ENCODE measurements around the gene RAF1. TPM values are rescaled to one million over a fixed set of nuclear protein-coding genes. Genes with fewer than 3 reads are reported as not detected.
A peak's percentile ranks its signal among the peaks of the same experiment; 100 is the strongest.

RAF1 gene
- total and polyA plus RNA-seq, 2 experiments from 2014 or later, result 39.5 to 123 TPM

GRCh38 chr3:12541625-12542024 lies 122.3 kb downstream of the RAF1 start:
- Histone ChIP-seq H3K4me3 (no peak overlapping the region), H3K27me3 (ENCODE audit: insufficient read depth) (no peaks in the 10 kb centered on the region), H3K79me2 (replicated peaks; ENCODE audit: insufficient read depth) (no peaks in the 10 kb centered on the region), H2AFZ (no peak overlapping the region), H3K4me1 (ENCODE audit: insufficient read depth) (peaks cover 12% of the 10 kb centered on the region; the same call in 1 of the 2 replicates), H3K36me3 (ENCODE audit: insufficient read depth) (peaks cover 6% of the 10 kb centered on the region; the same call in 1 of the 2 replicates), H3K9me2 (ENCODE audit: insufficient read depth) (no peaks in the 10 kb centered on the region), H3F3A (replicated peaks; ENCODE audit: low read depth) (no peaks in the 10 kb centered on the region), H4K20me1 (replicated peaks; ENCODE audit: insufficient read depth) (no peaks in the 10 kb centered on the region), H3K27ac (ENCODE audit: low read depth) (no peak overlapping the region), H3K4me2 (no peak overlapping the region)
- TF ChIP-seq ZNF114 (CRISPR knock-in tag; IDR thresholded peaks at IDR 0.05), result no peak
- TF ChIP-seq, protein P1, sequence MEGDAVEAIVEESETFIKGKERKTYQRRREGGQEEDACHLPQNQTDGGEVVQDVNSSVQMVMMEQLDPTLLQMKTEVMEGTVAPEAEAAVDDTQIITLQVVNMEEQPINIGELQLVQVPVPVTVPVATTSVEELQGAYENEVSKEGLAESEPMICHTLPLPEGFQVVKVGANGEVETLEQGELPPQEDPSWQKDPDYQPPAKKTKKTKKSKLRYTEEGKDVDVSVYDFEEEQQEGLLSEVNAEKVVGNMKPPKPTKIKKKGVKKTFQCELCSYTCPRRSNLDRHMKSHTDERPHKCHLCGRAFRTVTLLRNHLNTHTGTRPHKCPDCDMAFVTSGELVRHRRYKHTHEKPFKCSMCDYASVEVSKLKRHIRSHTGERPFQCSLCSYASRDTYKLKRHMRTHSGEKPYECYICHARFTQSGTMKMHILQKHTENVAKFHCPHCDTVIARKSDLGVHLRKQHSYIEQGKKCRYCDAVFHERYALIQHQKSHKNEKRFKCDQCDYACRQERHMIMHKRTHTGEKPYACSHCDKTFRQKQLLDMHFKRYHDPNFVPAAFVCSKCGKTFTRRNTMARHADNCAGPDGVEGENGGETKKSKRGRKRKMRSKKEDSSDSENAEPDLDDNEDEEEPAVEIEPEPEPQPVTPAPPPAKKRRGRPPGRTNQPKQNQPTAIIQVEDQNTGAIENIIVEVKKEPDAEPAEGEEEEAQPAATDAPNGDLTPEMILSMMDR (conservative IDR thresholded peaks at IDR 0.05; ENCODE audit: low read depth in 2 of 2), result peak; percentile 44 to 70
- Mint-ChIP-seq H3K36me3 (ENCODE audit: low read depth) (peaks cover 9% of the 10 kb centered on the region; the same call in 1 of the 3 replicates), H3K27ac (no peak overlapping the region), H3K27me3 (ENCODE audit: insufficient read depth, low read depth, poor library complexity) (peaks cover 3% of the 10 kb centered on the region), H3K9me3 (no peaks in the 10 kb centered on the region), H3K4me1 (peaks cover 30% of the 10 kb centered on the region), H3K4me3 (no peak overlapping the region)
- DNase-seq (ENCODE audit: low spot score) (peak; percentile 69), ATAC-seq (peak; percentile 64)

GRCh38 chr3:12536423-12536822 lies 127.5 kb downstream of the RAF1 start:
- peaks cover 9% of the 10 kb centered on the region for H3K4me1 Mint-ChIP-seq
- Histone ChIP-seq H3K9me2 (ENCODE audit: insufficient read depth) (no peaks in the 10 kb centered on the region), H3K4me2 (no peak overlapping the region), H3K27me3 (ENCODE audit: insufficient read depth) (no peaks in the 10 kb centered on the region), H2AFZ (no peak overlapping the region), H3K79me2 (replicated peaks; ENCODE audit: insufficient read depth) (no peaks in the 10 kb centered on the region), H3K4me1 (ENCODE audit: insufficient read depth) (peaks cover 9% of the 10 kb centered on the region; the same call in 1 of the 2 replicates), H3K36me3 (ENCODE audit: insufficient read depth) (peaks cover 6% of the 10 kb centered on the region; the same call in 1 of the 2 replicates), H3F3A (replicated peaks; ENCODE audit: low read depth) (no peaks in the 10 kb centered on the region), H3K27ac (ENCODE audit: low read depth) (no peak overlapping the region), H4K20me1 (replicated peaks; ENCODE audit: insufficient read depth) (no peaks in the 10 kb centered on the region), H3K4me3 (no peak overlapping the region)
- H3K9me3 Mint-ChIP-seq, result no peaks in the 10 kb centered on the region
- no peak for DNase-seq (ENCODE audit: low spot score)
- no peaks in the 10 kb centered on the region for H3K27me3 Mint-ChIP-seq (ENCODE audit: insufficient read depth, low read depth, poor library complexity)
- peaks cover 26% of the 10 kb centered on the region; the same call in 2 of the 3 replicates for H3K36me3 Mint-ChIP-seq (ENCODE audit: low read depth)
- no peak for ATAC-seq
- no peak overlapping the region for H3K27ac Mint-ChIP-seq
- TF ChIP-seq STAT1 (IDR thresholded peaks at IDR 0.05; ENCODE audit: unreplicated experiment), result no peak
- TF ChIP-seq, protein P1 (conservative IDR thresholded peaks at IDR 0.05; ENCODE audit: low read depth in 2 of 2), result no peak; a peak in 2 of 4 replicates
- no peak for TF ChIP-seq ZNF462 (CRISPR knock-in tag; IDR thresholded peaks at IDR 0.05)
- no peak for TF ChIP-seq NANOG (IDR thresholded peaks at IDR 0.05; ENCODE audit: borderline replicate concordance)
- TF ChIP-seq ZNF331 (CRISPR knock-in tag; IDR thresholded peaks at IDR 0.05; ENCODE audit: low read depth), result no peak
- TF ChIP-seq CREB1 (CRISPR knock-in tag; IDR thresholded peaks at IDR 0.05; ENCODE audit: low read depth), result no peak
- TF ChIP-seq EZH2 (IDR thresholded peaks at IDR 0.05; ENCODE audit: low read depth, unreplicated experiment), result no peak
- no peak for TF ChIP-seq ZNF114 (CRISPR knock-in tag; IDR thresholded peaks at IDR 0.05)
- no peak for TF ChIP-seq JUNB (IDR thresholded peaks at IDR 0.05; ENCODE audit: unreplicated experiment)
- no peak overlapping the region for H3K4me3 Mint-ChIP-seq
